ENCODE measurements around the gene SECISBP2L. TPM values are rescaled to one million over a fixed set of nuclear protein-coding genes. Genes with fewer than 3 reads are reported as not detected.

SECISBP2L gene
- total and polyA plus RNA-seq, 8 donors: 5.1 to 28.4 (median 17.7) TPM

DNA sequence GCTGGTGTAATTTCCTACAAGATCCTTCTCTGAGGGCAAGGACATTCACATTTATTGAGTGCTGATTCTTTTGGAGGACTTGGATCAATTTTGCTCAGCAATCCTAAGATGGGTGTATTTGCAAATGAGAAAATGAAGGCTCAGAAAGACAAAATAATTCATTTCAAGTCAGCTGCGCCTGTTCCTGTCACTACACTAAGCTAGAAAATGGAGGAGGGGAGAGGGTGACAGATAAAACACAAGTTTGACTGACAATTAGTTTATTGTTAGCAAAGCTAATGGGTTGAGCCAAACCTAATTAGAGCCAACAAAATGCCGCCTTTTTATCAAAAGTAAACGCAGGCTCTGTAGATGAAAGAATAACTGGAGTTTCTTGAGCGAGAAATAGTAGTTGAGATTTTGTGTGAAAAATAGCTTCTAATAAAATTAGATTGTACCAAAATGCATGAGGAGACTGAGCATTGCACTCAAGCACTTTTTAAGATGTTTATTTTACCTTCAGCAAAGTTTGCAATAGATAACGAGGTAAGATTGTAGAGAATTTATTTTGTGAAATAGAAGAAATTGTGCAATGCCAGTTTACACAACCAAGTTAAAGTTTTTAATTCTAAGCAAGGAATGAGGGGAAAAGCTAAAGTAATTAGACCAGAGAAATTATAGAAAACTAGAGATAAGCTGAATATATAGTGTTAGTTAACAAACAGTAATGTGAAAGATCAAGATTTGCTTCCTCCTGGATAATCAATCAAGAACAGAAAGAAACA, 39.6 kb upstream of the SECISBP2L start:
- intact Hi-C loops (cut with DNase I): no loop called here
- no peak overlapping the region for H3K27ac ChIP-seq
- no peaks in the 10 kb centered on the region for H3K9me3 ChIP-seq
- no peak overlapping the region for H3K4me3 ChIP-seq
- H3K36me3 ChIP-seq: no peaks in the 10 kb centered on the region
- no peaks in the 10 kb centered on the region for H3K27me3 ChIP-seq
- no peak for DNase-seq
- TF ChIP-seq, protein P1, sequence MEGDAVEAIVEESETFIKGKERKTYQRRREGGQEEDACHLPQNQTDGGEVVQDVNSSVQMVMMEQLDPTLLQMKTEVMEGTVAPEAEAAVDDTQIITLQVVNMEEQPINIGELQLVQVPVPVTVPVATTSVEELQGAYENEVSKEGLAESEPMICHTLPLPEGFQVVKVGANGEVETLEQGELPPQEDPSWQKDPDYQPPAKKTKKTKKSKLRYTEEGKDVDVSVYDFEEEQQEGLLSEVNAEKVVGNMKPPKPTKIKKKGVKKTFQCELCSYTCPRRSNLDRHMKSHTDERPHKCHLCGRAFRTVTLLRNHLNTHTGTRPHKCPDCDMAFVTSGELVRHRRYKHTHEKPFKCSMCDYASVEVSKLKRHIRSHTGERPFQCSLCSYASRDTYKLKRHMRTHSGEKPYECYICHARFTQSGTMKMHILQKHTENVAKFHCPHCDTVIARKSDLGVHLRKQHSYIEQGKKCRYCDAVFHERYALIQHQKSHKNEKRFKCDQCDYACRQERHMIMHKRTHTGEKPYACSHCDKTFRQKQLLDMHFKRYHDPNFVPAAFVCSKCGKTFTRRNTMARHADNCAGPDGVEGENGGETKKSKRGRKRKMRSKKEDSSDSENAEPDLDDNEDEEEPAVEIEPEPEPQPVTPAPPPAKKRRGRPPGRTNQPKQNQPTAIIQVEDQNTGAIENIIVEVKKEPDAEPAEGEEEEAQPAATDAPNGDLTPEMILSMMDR (IDR thresholded peaks at IDR 0.05): no peak
- ATAC-seq: peak in 2 of 4 donors; percentile 44 to 45
- no peak for FAIRE-seq
- WGBS, 2 donors: 25 to 28% methylated on average over 5 of the region's 5 CpGs
- peaks cover 0 to 6% (median 0%) of the 10 kb centered on the region in 3 donors for H3K4me1 ChIP-seq

DNA sequence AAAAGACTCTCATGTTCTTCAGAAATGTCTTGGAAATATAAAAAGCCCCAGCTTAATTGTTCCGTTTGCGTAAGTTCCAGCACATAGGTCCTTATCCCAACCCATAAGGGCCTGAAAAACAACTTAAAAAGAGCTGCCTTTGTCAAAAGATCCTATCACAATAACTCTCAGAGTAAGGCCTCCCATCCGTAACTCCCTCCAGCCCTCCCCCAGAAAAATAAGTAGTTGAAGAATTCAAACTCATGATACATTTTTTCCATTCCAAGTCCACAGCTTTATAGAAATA, 38.0 kb upstream of the SECISBP2L start:
- FAIRE-seq: no peak
- Histone ChIP-seq H3K4me3 (no peak overlapping the region), H3K4me1 (peaks cover 0 to 6% (median 0%) of the 10 kb centered on the region in 3 donors), H3K27me3 (no peaks in the 10 kb centered on the region), H3K27ac (no peak overlapping the region), H3K9me3 (no peaks in the 10 kb centered on the region), H3K36me3 (no peaks in the 10 kb centered on the region)
- intact Hi-C loops (cut with DNase I): no loop called here
- WGBS, 2 donors: 94 to 98% methylated on average over 3 of the region's 3 CpGs
- TF ChIP-seq, protein P1 (IDR thresholded peaks at IDR 0.05): no peak
- no peak for ATAC-seq
- DNase-seq: no peak

DNA sequence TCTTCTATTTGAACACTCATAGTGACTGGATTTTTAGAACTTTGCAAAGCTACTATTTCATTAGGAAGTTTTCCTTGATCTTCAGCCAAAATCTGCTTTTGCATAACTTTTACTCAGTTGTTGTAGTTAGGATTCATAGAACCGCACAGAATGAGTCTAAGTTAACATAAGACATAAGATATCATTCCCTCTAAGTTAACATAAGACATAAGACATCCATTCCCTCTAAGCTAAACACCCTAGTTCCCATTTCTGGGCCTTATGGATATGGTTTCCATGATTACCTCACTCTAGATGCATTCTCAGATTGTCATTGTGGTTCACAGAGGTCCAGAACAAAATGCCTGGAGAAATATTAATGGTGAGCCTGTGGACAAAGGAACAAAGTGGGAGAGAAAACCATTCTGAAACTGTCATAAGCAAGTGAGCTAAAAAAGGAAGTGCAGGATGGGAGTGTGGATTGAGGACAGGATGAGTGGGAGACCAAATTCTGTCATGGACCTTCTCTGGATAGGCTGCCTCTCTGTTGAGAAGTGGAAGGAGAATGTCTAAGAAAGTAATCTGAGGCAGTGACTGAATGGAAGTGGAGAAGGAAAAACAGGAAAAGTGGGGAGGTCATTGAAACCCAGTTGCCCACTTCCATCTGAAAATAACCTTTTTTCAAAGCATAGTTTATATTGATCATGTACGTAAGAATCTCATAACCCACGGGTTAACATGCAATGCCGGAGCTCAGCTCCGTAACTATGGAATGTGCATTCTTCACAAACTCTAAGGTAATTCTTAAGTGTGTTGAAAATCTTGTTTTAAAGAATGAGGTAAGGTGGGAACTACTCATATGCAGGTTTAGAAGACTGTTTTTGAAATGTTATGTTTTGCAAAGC, 37.4 kb upstream of the SECISBP2L start:
- intact Hi-C loops (cut with DNase I): no loop called here
- Histone ChIP-seq H3K27me3 (no peaks in the 10 kb centered on the region), H3K4me3 (no peak overlapping the region), H3K9me3 (no peaks in the 10 kb centered on the region), H3K36me3 (no peaks in the 10 kb centered on the region), H3K27ac (no peak overlapping the region), H3K4me1 (peaks cover 0 to 6% (median 0%) of the 10 kb centered on the region in 3 donors)
- 92% methylated on average over 5 of the region's 5 CpGs for WGBS, 2 donors
- FAIRE-seq (no peak), DNase-seq (no peak), ATAC-seq (no peak)
- TF ChIP-seq, protein P1 (IDR thresholded peaks at IDR 0.05): no peak

DNA sequence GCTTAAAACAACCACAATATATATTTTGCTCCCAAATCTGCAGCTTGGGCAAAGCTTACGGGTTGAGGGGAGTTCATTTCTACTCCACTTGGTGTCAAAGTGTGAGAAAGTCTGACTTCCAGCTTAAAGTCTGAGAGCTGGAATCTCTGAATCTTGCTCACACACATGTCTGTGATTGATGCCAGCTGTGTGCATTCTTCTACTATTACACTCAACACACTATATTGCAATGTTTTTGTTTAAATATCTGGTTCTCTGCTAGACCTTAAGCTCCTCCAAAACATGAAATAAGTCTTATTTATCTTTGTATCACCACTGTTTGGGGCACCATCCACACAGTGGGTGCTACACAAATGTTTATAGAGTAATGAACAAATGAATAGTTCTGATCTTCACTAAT, 36.7 kb upstream of the SECISBP2L start:
- Histone ChIP-seq H3K36me3 (no peaks in the 10 kb centered on the region), H3K9me3 (no peaks in the 10 kb centered on the region), H3K27ac (no peak overlapping the region), H3K27me3 (no peaks in the 10 kb centered on the region), H3K4me3 (no peak overlapping the region), H3K4me1 (peaks cover 0 to 6% (median 0%) of the 10 kb centered on the region in 3 donors)
- no peak for FAIRE-seq
- WGBS, 2 donors: 89 to 91% methylated on average over 1 of the region's 1 CpG
- no peak for ATAC-seq
- TF ChIP-seq, protein P1 (IDR thresholded peaks at IDR 0.05): no peak
- intact Hi-C loops (cut with DNase I): no loop called here
- no peak for DNase-seq
